ENCODE measurements around the gene PRRT1B. TPM values are rescaled to one million over a fixed set of nuclear protein-coding genes. Genes with fewer than 3 reads are reported as not detected.

Gene PRRT1B
- total RNA-seq, 1 donor from 2014 or later, result not detected

DNA sequence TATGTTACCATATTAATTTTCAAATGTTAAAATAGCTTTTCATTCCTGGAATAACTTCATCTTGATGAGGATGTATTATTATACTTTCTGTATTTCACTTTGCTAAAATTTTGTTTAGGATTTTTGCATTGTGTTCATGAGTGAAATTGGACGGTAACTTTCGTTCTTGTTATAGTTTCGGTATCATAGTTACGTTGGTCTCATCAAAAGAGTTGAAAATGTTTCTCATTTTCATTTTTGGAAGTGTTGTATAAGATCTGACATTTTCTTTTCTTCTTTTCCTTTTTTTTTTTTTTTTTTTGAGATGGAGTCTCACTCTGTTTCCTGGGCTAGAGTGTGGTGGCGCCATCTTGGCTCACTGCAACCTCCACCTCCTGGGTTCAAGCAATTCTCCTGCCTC is 20.0 kb downstream of the PRRT1B start:
- peaks cover 16% of the 10 kb centered on the region for H3K36me3 Mint-ChIP-seq (ENCODE audit: low read depth)
- H3K4me1 Mint-ChIP-seq (ENCODE audit: low read depth), result no peaks in the 10 kb centered on the region
- intact Hi-C loops (cut with micrococcal nuclease), result no loop called here
- no peak for DNase-seq (ENCODE audit: low spot score)
- no peak overlapping the region for H3K4me3 Mint-ChIP-seq
- H3K9me3 Mint-ChIP-seq, result no peaks in the 10 kb centered on the region
- no peak overlapping the region for H3K27ac Mint-ChIP-seq
- no peaks in the 10 kb centered on the region for H3K27me3 Mint-ChIP-seq (ENCODE audit: insufficient read depth)

DNA sequence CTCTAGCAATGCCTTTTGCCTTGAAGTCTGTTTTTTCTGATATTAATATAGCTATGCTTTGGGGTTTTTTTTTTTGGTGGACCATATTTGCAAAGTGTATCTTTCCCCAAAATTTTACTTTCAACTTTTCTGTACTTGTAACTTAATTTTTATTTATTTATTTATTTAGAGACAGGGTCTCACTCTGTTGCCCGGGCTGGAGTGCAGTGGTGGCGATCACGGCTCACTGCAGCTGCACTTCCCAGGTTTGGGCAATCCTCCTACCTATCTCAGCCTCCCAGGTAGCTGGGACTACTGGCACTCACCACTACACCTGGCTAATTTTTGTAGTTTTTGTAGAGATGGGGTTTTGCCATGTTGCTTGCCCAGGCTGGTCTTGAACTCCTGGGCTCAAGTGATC is 20.8 kb downstream of the PRRT1B start:
- H3K9me3 Mint-ChIP-seq, result no peaks in the 10 kb centered on the region
- intact Hi-C loops (cut with micrococcal nuclease), result no loop called here
- H3K27ac Mint-ChIP-seq, result no peak overlapping the region
- H3K36me3 Mint-ChIP-seq (ENCODE audit: low read depth), result peaks cover 15% of the 10 kb centered on the region
- H3K4me1 Mint-ChIP-seq (ENCODE audit: low read depth), result no peaks in the 10 kb centered on the region
- no peak for DNase-seq (ENCODE audit: low spot score)
- no peaks in the 10 kb centered on the region for H3K27me3 Mint-ChIP-seq (ENCODE audit: insufficient read depth)
- no peak overlapping the region for H3K4me3 Mint-ChIP-seq

DNA sequence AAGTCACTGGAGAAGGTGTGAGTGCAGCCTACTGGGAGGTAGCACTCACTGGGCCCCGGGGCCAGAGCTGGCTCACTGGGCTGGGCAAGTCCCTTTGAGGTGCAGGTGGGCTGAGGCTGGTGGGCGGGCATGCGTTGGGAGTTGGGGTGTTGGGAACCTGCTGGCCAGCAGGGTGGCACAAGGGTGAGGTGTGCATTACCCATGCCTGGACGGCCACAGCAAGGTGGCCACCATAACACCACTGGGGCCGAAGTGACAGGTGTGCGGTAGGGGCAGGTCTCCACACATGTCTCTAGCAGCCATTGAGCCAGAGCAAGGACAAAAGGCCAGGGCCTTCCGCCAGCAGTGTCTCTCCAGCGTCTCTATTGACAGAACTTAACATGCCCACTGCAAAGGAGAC is 22.6 kb downstream of the PRRT1B start:
- H3K27ac Mint-ChIP-seq, result no peak overlapping the region
- no peak overlapping the region for H3K4me3 Mint-ChIP-seq
- intact Hi-C loops (cut with micrococcal nuclease), result no loop called here
- peaks cover 21% of the 10 kb centered on the region for H3K36me3 Mint-ChIP-seq (ENCODE audit: low read depth)
- H3K27me3 Mint-ChIP-seq (ENCODE audit: insufficient read depth), result no peaks in the 10 kb centered on the region
- no peak for DNase-seq (ENCODE audit: low spot score)
- H3K4me1 Mint-ChIP-seq (ENCODE audit: low read depth), result no peaks in the 10 kb centered on the region
- H3K9me3 Mint-ChIP-seq, result no peaks in the 10 kb centered on the region

DNA sequence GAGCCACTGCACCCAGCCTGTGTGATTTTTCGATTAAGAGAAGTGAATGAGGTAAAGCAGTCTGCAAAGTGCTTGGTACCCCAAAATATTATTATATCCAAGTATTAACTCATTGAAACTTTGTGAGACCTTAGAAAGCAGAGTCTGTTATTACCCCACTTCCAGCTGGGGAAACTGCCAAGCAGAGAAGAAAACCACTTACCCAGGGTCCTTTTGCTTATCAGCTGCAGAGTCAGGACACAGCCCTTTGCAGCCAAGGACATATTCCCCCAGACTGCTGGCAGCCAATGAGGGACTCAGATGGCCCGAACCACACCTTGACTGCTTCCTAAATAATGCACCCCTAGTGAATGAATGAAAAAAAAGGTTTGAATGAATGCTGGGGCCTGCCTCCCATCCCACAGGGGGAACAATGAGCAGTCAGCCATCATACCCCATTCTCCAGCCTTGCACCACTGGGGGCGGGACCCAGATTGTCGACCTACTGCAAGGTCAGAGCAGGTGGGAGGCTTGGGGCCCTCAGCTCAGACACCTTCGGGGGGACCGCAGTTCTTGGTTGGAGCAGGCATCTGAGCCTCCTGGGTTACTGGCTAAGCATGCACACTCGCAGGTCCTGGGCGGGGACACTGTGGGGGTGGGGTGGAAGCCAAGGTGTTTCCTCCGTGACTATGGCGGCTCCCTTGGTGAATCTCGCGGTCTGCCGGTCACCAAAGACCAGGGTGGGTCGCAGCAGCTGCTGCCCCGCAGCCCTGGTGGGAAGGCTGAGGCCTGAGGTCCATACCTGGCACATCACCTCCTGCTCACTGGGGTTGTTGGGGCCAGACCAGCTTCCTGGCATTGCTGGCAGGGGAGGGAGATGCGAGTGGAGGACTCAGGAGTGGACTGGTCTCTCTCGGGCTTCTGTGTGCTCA is 29.7 kb downstream of the PRRT1B start:
- Mint-ChIP-seq H3K27ac (no peak overlapping the region), H3K9me3 (no peaks in the 10 kb centered on the region), H3K4me3 (no peak overlapping the region), H3K27me3 (ENCODE audit: insufficient read depth) (no peaks in the 10 kb centered on the region), H3K36me3 (ENCODE audit: low read depth) (peaks cover 31% of the 10 kb centered on the region), H3K4me1 (ENCODE audit: low read depth) (peaks cover 12% of the 10 kb centered on the region)
- DNase-seq (ENCODE audit: low spot score), result no peak
- intact Hi-C loops (cut with micrococcal nuclease), result no loop called here

DNA sequence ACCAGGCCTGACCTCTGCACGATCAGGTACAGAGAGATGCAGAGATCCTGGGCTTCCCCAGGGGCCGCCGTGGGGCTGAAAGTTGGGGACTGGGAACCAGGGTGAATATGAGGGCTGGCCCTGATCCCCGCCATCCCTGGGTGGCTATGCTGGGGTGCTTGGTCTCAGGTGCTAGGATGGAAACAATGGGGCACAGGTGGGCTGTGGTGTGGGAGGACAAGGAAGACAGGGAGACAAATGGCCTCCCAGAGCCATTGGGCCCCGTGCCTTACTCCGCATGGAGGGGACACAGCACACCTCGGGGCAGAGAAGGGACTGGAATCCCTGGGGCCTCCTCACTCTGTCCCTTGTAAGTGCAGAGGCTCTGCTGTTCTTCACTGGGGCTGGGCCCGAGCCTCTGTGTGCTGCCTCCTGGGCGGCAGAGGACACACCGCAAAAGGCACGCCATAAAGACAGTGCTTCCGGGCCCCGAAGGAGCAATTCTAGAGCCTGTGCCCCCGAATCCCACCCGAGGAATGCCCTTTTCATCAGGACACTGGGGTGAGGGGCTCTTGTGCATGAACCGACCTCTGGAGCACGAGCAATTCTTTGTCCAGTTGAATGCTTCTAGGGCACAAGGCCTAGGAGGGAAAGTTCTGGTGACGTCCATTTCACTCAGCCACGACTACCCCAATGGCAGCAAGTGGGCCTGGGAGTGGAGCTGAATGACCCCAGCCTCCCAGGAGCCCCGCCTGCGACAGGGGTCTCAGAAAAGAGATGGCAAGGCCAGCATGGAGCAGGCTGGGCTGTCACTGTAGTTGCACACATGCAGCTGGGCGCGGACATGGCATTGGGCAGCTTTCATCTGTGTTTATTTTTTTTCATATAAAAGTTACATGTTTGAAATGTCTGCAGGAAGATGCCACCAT is 30.9 kb downstream of the PRRT1B start:
- DNase-seq (ENCODE audit: low spot score), result no peak
- Mint-ChIP-seq H3K4me3 (no peak overlapping the region), H3K4me1 (ENCODE audit: low read depth) (peaks cover 18% of the 10 kb centered on the region), H3K27ac (no peak overlapping the region), H3K9me3 (no peaks in the 10 kb centered on the region), H3K36me3 (ENCODE audit: low read depth) (peaks cover 32% of the 10 kb centered on the region), H3K27me3 (ENCODE audit: insufficient read depth) (no peaks in the 10 kb centered on the region)
- intact Hi-C loops (cut with micrococcal nuclease), result no loop called here

DNA sequence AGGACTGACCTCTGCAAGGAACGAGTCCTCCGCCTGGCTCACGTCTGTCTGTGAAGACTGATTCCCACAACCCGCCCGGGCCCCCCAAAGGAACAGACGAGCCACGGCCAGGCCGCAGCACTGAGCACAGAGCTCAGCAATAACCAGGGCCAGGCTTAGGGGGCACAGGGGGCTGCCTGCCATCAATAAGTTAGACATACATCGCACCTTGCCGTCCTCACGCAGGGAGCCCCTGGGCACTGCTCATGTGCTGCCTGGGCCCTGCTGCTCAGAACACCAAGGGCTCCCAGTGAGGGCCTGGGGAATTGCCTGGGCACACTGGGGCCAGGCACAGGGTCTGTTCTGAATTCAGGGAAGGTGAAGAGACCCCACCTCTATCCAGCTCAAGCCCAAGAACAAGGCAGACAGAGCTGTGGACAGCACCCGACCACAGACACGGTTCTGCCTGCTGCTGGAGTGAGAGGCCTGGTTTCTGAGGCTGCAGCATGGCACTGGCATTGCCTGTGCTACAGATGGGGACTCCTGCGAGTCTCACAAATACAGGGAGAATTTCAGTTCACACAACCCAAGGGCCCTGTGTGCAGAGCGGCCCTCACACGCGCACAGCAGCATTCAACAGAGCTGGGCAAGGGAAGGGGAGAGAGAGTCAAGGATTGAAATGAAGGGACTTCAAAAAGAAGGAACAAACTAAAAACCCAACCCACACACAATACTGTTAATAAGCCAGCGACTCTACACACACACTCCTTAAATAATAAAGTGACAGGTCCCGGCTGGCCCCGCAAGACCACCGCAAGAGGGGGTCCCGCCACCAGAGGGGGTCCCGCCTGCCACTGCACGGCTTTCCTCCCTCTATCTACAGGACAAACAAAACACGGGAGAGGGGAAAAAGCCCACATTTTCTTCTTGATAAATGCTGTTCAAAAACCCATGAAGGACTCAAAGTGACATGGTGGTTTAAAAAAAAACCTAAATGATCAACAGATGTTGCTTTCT is 32.0 kb downstream of the PRRT1B start:
- Mint-ChIP-seq H3K27me3 (ENCODE audit: insufficient read depth) (no peaks in the 10 kb centered on the region), H3K36me3 (ENCODE audit: low read depth) (peaks cover 37% of the 10 kb centered on the region), H3K27ac (peak overlapping the region; percentile 64), H3K4me1 (ENCODE audit: low read depth) (peaks cover 18% of the 10 kb centered on the region), H3K9me3 (no peaks in the 10 kb centered on the region), H3K4me3 (no peak overlapping the region)
- no peak for DNase-seq (ENCODE audit: low spot score)
- intact Hi-C loops (cut with micrococcal nuclease), result no loop called here

DNA sequence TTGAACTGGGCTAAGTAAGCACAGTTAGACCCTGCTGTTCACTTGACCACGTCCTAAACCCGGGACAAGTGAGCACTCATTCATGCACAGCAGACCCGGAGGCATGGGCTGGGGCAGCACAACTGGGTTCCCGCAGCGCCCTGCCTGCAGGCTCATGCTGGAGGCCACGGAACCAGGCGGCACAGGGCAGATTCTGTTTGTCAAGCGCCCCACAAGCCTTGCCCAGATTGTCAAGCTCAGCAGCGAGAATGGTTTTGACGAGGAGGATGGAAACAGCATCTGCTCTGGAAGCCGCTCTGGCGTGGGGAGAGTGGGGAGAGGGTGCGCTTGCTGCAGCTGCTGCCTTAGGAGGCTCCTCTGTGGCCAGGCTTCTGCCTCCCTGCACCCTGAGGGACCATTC is 32.7 kb downstream of the PRRT1B start:
- Mint-ChIP-seq H3K4me3 (no peak overlapping the region), H3K27me3 (ENCODE audit: insufficient read depth) (no peaks in the 10 kb centered on the region), H3K4me1 (ENCODE audit: low read depth) (peaks cover 18% of the 10 kb centered on the region), H3K36me3 (ENCODE audit: low read depth) (peaks cover 31% of the 10 kb centered on the region), H3K9me3 (no peaks in the 10 kb centered on the region), H3K27ac (peak overlapping the region; percentile 64)
- intact Hi-C loops (cut with micrococcal nuclease), result no loop called here
- no peak for DNase-seq (ENCODE audit: low spot score)

- no peaks in the 10 kb centered on the region for H3K27me3 Mint-ChIP-seq (ENCODE audit: insufficient read depth)
- peak; percentile 24 for DNase-seq (ENCODE audit: low spot score)
- no peaks in the 10 kb centered on the region for H3K9me3 Mint-ChIP-seq
- peak overlapping the region; percentile 62 for H3K4me3 Mint-ChIP-seq
- H3K36me3 Mint-ChIP-seq (ENCODE audit: low read depth), result peaks cover 34% of the 10 kb centered on the region
- H3K27ac Mint-ChIP-seq, result peak overlapping the region; percentile 86
- intact Hi-C loops (cut with micrococcal nuclease), result no loop called here
- H3K4me1 Mint-ChIP-seq (ENCODE audit: low read depth), result peaks cover 18% of the 10 kb centered on the region
Observed at GRCh38 chr9:131578731-131579504, 33.6 kb downstream of the PRRT1B start.

GRCh38 chr9:131579789-131580211 is 34.5 kb downstream of the PRRT1B start:
- no peak for DNase-seq (ENCODE audit: low spot score)
- H3K27me3 Mint-ChIP-seq (ENCODE audit: insufficient read depth), result no peaks in the 10 kb centered on the region
- intact Hi-C loops (cut with micrococcal nuclease), result no loop called here
- H3K4me3 Mint-ChIP-seq, result peak overlapping the region; percentile 9
- H3K9me3 Mint-ChIP-seq, result no peaks in the 10 kb centered on the region
- peak overlapping the region; percentile 86 for H3K27ac Mint-ChIP-seq
- H3K36me3 Mint-ChIP-seq (ENCODE audit: low read depth), result peaks cover 36% of the 10 kb centered on the region
- H3K4me1 Mint-ChIP-seq (ENCODE audit: low read depth), result peaks cover 20% of the 10 kb centered on the region

GRCh38 chr9:131580358-131580757 is 35.0 kb downstream of the PRRT1B start:
- intact Hi-C loops (cut with micrococcal nuclease), result no loop called here
- peaks cover 26% of the 10 kb centered on the region for H3K4me1 Mint-ChIP-seq (ENCODE audit: low read depth)
- H3K9me3 Mint-ChIP-seq, result no peaks in the 10 kb centered on the region
- H3K36me3 Mint-ChIP-seq (ENCODE audit: low read depth), result peaks cover 39% of the 10 kb centered on the region
- no peak overlapping the region for H3K4me3 Mint-ChIP-seq
- H3K27me3 Mint-ChIP-seq (ENCODE audit: insufficient read depth), result no peaks in the 10 kb centered on the region
- H3K27ac Mint-ChIP-seq, result peak overlapping the region; percentile 61
- no peak for DNase-seq (ENCODE audit: low spot score)

- Mint-ChIP-seq H3K27ac (peak overlapping the region; percentile 40), H3K9me3 (no peaks in the 10 kb centered on the region), H3K36me3 (ENCODE audit: low read depth) (peaks cover 41% of the 10 kb centered on the region), H3K27me3 (ENCODE audit: insufficient read depth) (no peaks in the 10 kb centered on the region), H3K4me1 (ENCODE audit: low read depth) (peaks cover 43% of the 10 kb centered on the region), H3K4me3 (no peak overlapping the region)
- no peak for DNase-seq (ENCODE audit: low spot score)
- intact Hi-C loops (cut with micrococcal nuclease), result no loop called here
Observed at GRCh38 chr9:131582056-131582455, 36.7 kb downstream of the PRRT1B start.
